Smooth muscle cell of trachea (primary cell): ENCODE results near the gene YBEY. TPM values are rescaled to one million over a fixed set of nuclear protein-coding genes. Genes with fewer than 3 reads are reported as not detected.

Source experiments
- total RNA-seq: library from RNA; depleted of rRNA; stranded (reverse); fragments of >200 nt; gene quantifications from 2 replicates; pipeline ENCODE4 v1.2.1, GENCODE V29; 2014

The YBEY gene
- total RNA-seq, result 14.4 and 21.1 TPM in 2 replicates

GRCh38 chr21:46285761-46286647 is at the start of gene YBEY:
Gene YBEY, plus strand, starts transcription at chr21:46286342. Its CDS starts 572 bp downstream, at chr21:46286914.

GRCh38 chr21:46285206-46285661 is 908 bp upstream of the YBEY start, which contains the start of gene MCM3AP:
Gene MCM3AP, minus strand, starts transcription at chr21:46285611. Its CDS starts 325 bp downstream, at chr21:46285286.

GRCh38 chr21:46323710-46324389 is 37.7 kb downstream of the YBEY start, which contains the start of the genes C21orf58 and PCNT:
Gene C21orf58, minus strand, starts transcription at chr21:46323870. Its CDS starts 1,132 bp downstream, at chr21:46322738.
Gene PCNT, plus strand, starts transcription at chr21:46324156. Its CDS starts 73 bp downstream, at chr21:46324229.

Other genes starting within 250 kb of the YBEY start
- gene COL6A2, start 188.2 kb upstream of the YBEY start, total RNA-seq, result 1,719 and 2,867 TPM in 2 replicates
- gene FTCD, start 130.8 kb upstream of the YBEY start, total RNA-seq, result 1.7 TPM in 1 of 2 replicates, not detected in the other
- gene SPATC1L, start 101.9 kb upstream of the YBEY start, total RNA-seq, result 12.2 and 14.6 TPM in 2 replicates
- gene LSS, start 57.6 kb upstream of the YBEY start, total RNA-seq, result 233 and 321 TPM in 2 replicates
- 91.8 and 100 TPM in 2 replicates for gene MCM3AP, start 731 bp upstream of the YBEY start, total RNA-seq
- 3.0 and 8.9 TPM in 2 replicates for gene C21orf58, start 37.5 kb downstream of the YBEY start, total RNA-seq
- 25.8 and 39.7 TPM in 2 replicates for gene PCNT, start 37.8 kb downstream of the YBEY start, total RNA-seq
- gene DIP2A, start 172.5 kb downstream of the YBEY start, total RNA-seq, result 28.6 and 38.4 TPM in 2 replicates